Body of pancreas (tissue), 4 donors: ENCODE data around the gene MBD3.

ENCODE experiments used
- CTCF ChIP-seq, 7 experiments: fragments of 450-650 bp in 4 of 7; fragments of 200-600 bp in 3 of 7; sonication (generic) in 3 of 7; IDR thresholded peaks; one replicate each; pipeline ENCODE4 v1.5.1; 2016 to 2019; ENCODE audit warnings: antibody characterized with exemption in 7 of 7
- POLR2A ChIP-seq, 3 donors: fragments of 450-650 bp; IDR thresholded peaks; one replicate each; pipeline ENCODE4 v1.6.1; 2016; ENCODE audit warnings: antibody characterized with exemption in 3 of 3, mild to moderate bottlenecking in 2 of 3

- no peak for TF ChIP-seq POLR2A (IDR thresholded peaks at IDR 0.05)
- TF ChIP-seq CTCF (IDR thresholded peaks at IDR 0.05): no peak
Measured at GRCh38 chr19:1569997-1570396, 22.7 kb downstream of the MBD3 start.
